OCI-LY1 (cell line): ENCODE results near the gene FXYD6.

Source experiments
- CTCF ChIP-seq: fragments of 200-600 bp; sonication (generic), shearing (Covaris generic); IDR thresholded peaks from 2 replicates; pipeline ENCODE4 v1.5.1; 2017; ENCODE audit warnings: mild to moderate bottlenecking, antibody characterized with exemption, low read length, moderate library complexity, mixed read lengths
- EZH2 ChIP-seq: fragments of 200-600 bp; sonication (generic), shearing (Covaris generic); IDR thresholded peaks from 2 replicates; pipeline ENCODE4 v1.8.0; 2017; ENCODE audit warnings: borderline replicate concordance, mixed run types, mild to moderate bottlenecking, antibody characterized with exemption, low read length, moderate library complexity, mixed read lengths

DNA sequence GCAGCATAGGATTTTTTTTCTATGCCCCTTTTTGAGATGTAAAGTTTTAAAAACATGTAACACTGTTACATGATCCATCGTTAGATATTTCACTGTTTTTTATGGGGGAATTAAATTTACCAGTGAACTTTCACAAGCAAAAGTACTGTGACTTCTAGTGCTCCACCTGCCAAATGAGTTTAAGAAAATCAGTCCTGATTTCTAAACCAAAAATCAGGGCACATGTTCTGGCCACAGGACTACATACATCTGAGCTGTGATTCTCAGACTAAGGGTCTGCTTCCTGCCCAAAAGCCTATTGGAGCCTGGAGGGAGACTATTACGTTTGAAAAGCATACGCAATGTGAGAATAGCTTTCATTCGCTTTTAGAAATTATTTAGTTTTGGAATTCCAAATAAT, 30.3 kb upstream of the FXYD6 start:
- TF ChIP-seq CTCF: no peak
- TF ChIP-seq EZH2: no peak
